HG03135 (cell line): ENCODE data around the gene MVB12A.

Source experiments
- ATAC-seq: cut with Tn5 transposase; IDR thresholded peaks from one replicate; pipeline ENCODE4 v1.9.1; 2021; ENCODE audit warnings: mild to moderate bottlenecking, moderate library complexity; ENCODE audit not compliant: unreplicated experiment

The MVB12A gene

DNA sequence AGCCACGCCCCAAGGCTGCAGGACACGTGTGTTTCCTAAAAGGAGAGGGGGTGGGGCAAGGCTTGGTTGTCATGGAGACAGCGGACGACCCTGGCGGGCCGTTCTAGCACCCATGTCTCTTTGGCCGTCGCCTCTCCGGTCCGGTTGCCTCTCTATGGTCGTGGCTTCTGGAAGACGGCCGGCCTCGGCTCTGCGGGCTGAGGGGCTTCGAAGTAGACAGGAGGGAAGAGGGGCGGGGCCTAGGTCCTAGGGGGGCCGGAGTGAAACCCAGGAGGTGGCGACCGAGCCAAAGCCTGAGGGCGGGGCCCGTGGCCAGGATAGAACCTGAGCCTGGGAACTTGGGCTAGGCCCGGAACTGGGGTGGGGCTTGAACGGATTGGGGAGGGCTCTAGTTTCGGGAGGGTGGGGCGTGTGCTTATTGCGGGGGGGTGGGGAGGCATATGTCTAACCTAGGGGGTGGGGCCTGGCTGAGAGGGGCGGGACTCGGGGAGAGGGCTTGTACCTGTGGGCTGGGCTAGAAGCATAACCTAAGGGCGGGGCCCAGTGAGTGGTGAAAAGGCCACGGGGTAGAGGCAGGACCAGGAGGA, 49.7 kb downstream of the MVB12A start:
- ATAC-seq = peak; percentile 63

DNA sequence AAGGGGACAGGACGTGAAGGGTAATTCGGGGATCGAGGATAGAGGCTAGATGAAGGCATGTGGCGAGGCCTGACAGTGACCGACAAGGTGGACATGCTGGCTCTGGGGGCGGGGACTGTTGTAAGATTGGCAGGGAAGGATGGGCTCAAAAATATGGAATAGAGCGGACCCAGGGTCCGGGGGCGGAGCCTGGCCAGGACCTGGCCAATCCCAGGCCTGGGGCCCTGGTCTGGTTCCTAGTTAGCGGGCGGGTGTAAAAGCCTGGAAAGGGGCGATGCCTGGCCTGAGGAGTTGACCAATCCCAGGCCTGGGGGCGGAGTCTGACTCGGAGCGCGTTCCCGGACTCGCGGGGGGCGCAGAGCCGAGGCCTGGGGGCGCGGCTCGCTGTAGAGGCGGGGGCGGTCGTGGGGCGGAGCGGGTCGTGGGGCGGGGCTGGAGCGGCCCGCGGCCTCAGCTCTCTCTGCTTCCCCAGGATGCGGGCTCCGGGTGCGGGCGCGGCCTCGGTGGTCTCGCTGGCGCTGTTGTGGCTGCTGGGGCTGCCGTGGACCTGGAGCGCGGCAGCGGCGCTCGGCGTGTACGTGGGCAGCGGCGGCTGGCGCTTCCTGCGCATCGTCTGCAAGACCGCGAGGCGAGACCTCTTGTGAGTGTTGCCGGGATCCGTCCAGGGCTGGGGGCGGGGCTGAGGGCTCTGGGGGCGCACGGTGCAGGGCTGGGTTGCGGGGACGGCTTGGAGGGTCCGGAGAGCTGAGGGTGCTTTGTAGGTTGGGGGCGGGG, 50.4 kb downstream of the MVB12A start, which contains the start of gene SLC27A1:
Gene SLC27A1 (plus strand): TSS at position 457 of the 774 bp plus-strand sequence. CDS start 17 bp downstream, at position 474.
- ATAC-seq = peak; percentile 75

DNA sequence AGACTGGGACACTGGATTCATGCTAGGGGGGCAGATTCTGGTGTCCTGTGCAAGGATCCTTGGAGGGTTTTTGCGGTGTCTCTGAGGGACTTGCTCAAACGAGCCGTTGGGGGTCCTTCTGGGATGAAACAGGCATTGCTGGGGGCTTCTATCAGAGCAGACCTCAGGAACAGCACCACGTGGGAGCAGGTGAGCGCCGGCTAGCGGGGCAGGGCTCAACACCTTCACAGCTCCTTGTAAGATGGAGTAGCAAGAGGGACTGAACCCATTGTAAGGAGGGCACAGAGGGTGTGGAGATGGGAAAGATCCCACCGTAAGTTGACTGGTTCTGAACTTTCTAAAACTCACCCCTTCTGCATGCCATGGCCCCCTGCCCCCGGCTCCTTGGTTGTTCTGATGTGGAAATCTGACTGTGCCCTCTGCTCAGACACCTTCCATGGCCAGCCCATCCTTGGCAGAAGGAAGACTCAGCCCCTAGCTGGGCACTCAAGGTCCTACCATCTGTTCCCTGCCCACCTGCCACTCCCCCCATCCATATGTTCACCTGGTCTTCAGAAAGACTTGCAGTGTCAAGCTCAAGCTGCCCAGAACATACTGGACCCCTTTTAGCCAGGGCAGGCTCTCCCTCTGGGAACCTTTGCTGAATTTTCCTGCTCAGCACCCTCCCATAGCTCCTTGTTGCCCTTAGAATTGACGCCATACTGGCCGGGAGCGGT, 51.7 kb downstream of the MVB12A start:
- no peak for ATAC-seq

DNA sequence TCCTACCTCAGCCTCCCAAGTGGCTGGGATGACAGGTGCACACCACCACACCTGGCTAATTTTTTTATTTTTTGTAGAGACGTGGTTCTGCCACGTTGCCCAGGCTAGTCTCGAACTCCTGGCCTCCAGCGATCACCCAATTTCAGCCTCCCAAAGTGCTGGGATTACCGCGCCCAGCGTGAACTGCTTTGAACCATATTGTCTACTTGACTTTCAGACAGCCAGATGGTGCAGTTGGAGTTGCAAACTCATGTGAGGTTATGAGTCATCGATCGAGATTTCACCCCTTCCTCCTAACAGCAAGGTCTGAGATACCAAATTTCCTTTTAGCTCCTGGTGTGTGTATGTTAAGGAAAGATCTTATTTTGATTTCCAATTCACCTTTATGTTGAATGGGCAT, 53.2 kb downstream of the MVB12A start:
- ATAC-seq = no peak
